ENCODE results near the gene ADAMTS14.

GRCh38 chr10:70759781-70760180 is 87.5 kb downstream of the ADAMTS14 start:
- TF ChIP-seq CTCF (IDR thresholded peaks at IDR 0.05; ENCODE audit: low read length) (no peak), EZH2 (optimal IDR thresholded peaks at IDR 0.05; ENCODE audit: low read depth, low read length) (no peak)
